Cardiac fibroblast (primary cell): Measurements from ENCODE around the gene ETV3L.

ENCODE experiments used
- DNase-seq, 2 donors: peaks; one replicate each; pipeline versions ENCODE4 v3.0.0 to v3.0.0-alpha.2; 2010; ENCODE audit warnings: low read depth in 2 of 2
- H3K4me3 ChIP-seq, 2 donors: replicated peaks in 1 of 2; 1 replicate in 1 of 2; 2 replicates in 1 of 2; pipeline ENCODE4 v1.5.1; 2011; ENCODE audit warnings: low read depth in 2 of 2, low read length in 2 of 2, mild to moderate bottlenecking in 2 of 2, moderate library complexity in 1 of 2
- TF ChIP-seq, protein P1 (sequence below): IDR thresholded peaks from one replicate; pipeline ENCODE4 v1.5.1; 2011; ENCODE audit warnings: low read depth, mild to moderate bottlenecking, low read length, inconsistent platforms

The ETV3L gene

DNA sequence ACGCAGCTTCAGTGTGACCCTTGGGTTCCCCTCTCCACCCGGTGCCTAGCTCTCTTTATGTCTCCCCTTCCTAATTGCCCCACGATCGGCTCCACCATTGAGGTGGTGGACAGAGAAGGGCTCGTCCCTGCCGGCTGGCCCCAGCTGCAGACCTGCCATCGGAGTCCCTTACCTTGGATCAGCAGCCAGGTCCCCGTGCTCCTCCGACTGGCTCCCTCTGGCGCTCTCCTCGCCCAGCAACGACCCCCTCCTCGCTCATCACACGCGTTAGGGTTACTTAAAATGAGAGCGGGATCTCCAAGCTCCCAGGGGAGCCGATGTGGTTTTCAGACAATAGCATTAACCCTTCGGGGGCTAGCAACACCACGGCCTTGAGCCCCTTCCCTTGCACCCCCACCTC is 8.1 kb upstream of the ETV3L start:
- DNase-seq: no peak
- no peak overlapping the region for H3K4me3 ChIP-seq
- TF ChIP-seq, protein P1, sequence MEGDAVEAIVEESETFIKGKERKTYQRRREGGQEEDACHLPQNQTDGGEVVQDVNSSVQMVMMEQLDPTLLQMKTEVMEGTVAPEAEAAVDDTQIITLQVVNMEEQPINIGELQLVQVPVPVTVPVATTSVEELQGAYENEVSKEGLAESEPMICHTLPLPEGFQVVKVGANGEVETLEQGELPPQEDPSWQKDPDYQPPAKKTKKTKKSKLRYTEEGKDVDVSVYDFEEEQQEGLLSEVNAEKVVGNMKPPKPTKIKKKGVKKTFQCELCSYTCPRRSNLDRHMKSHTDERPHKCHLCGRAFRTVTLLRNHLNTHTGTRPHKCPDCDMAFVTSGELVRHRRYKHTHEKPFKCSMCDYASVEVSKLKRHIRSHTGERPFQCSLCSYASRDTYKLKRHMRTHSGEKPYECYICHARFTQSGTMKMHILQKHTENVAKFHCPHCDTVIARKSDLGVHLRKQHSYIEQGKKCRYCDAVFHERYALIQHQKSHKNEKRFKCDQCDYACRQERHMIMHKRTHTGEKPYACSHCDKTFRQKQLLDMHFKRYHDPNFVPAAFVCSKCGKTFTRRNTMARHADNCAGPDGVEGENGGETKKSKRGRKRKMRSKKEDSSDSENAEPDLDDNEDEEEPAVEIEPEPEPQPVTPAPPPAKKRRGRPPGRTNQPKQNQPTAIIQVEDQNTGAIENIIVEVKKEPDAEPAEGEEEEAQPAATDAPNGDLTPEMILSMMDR: no peak

DNA sequence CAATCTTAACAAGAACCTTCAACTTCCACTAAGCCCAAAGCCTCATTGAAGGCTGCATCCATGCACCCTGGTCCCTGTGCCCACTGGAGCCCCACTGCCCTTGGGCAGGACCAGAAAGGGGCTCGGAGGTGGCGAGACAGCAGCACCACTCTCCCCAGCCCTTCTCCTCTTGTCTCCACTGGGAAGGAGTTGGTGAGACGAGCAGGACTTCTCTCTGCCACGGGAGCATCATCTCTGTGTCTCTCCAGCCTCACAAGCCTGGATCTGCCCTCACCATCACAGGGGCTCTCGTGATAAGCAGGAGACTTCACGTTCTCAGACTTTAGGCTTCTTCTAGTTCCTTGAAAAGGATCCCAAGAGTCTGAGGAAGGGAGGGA is 7.2 kb upstream of the ETV3L start:
- H3K4me3 ChIP-seq: no peak overlapping the region
- TF ChIP-seq, protein P1: no peak
- DNase-seq: no peak

DNA sequence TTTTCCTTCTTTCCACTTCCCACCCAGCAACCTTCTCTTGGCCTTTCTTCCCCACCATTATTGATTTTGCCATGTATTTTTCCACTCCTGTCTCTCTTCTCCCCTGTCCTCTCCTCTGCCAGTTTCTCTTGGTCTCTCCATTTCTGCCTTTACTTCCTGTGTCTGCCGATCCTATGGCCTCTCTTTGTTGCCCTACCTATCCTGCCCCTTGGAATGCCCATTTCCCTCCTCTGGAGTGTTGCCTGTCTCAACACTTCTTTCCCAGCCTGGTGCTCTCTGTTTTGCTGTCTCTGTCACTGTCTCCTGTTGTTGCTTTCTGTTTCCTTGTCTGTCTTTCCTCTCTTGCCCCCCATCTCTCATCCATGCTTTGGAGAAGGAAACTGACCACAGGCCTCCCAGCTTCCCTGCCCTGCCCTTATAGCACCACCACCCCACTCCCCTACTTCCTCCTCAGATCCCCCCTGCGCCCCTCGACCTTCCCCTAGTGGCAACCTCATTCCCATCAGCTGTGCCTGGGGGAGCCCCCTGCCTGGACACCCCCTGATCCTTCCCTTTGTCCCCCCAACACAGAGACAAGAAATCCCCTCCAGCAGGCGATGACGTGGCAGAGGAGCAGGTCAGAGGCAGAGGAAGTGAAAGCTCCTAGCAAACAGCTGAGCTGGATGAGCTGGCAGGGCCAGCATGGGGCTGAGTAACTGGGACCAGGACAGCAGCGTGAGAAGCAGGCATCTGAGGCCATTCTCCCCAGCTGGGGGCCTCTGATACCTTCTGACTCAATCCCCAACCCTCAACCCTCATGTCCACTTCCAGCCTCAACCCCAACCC is 6.6 kb upstream of the ETV3L start:
- TF ChIP-seq, protein P1: no peak
- DNase-seq: peak; percentile 65 to 92
- H3K4me3 ChIP-seq: no peak overlapping the region

DNA sequence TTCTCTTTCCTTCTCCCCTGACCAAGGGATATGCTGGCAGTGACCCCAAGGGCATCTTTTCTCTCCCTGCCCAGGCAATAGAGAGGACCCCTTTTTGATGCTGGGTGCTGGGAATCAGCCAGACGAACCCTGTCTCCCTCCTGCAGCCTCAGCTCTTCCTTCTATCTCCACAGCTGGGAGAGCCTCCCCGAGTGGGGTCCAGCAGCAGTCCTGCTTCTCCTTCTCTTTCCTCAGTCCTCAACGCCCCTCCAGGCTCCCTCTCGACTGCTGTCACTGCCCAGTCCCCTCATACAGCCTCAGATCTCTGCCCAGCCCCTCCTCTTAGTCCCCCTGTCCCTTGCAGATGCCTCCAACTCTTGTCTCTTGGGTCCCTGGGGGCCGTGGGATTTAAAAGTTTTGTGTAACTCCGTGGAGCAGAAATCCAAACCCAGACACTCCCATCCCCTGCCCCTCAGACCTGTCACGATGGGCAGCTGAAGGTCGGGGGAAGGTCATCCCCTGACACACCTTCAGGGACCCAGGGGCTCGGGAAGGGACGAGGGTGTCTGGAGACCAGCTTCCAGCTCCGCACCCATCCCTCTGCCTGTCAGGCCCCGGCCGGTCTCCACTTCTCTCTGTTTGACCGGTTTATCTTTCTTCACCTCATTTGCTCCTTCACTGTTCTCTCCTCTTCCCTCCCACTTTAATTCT is 5.8 kb upstream of the ETV3L start:
- TF ChIP-seq, protein P1: no peak
- DNase-seq: no peak
- no peak overlapping the region for H3K4me3 ChIP-seq

DNA sequence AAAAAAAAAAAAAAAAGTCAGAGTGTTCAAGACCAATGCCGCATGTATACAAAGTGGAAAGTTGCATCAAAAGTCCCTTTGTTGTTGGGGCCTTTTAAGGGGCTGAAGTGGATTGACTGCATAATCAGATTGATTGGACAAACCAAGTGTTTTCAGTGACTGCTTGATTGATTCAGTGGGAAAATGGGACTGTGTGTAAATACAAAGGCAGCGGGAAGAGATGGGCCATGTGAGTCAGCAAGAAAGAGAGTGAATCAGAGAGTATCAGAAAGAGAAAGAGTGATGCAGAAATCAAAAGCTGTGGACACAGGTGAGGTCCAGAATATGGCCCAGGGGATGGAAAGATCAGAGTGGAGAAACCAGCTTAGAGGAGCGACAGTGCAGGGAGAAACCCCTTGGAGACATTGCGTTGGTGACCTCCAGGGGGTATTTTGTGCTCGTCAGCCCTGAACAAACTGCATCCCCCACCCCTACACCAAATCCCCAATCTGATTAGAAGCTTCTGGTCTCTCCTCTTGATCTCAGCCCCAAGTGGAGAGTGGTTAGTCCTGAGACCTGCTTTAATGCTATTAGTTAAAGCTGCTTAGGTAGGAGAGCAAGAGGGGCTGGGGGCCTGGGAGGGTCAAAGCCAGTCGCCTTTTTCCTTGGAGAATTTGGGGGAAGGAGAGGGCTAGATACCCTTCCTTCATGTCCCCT is 5.1 kb upstream of the ETV3L start:
- TF ChIP-seq, protein P1: no peak
- no peak overlapping the region for H3K4me3 ChIP-seq
- peak in 1 of 2 donors; percentile 45 for DNase-seq

DNA sequence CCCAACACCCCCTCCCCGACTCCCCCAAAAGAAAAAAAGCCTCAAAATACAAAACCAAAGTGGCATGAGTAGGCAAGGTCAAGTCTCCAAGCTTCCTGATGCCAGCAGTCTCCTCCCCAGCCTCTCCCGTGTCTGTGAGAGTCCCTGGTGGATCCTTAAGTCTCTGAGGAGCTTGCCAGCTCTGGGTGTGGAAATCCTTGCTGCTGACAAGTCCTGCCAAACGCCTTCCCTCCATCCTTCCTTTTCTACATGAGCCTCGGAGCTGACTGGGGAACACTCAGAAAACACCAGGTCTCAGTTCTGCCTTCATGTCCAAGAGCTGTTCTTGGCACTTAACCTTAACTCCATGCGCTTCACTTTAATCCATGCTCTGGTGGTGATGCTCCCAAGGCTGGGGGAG is 3.7 kb upstream of the ETV3L start:
- no peak overlapping the region for H3K4me3 ChIP-seq
- DNase-seq: peak in 1 of 2 donors; percentile 13
- TF ChIP-seq, protein P1: no peak
